ENCODE measurements around the gene TMEM179. TPM values are rescaled to one million over a fixed set of nuclear protein-coding genes. Genes with fewer than 3 reads are reported as not detected.

TMEM179 gene
- total and polyA plus RNA-seq, 2 of the 8 experiments (the other 6 are each of a cell fraction or from before 2014, with no cell fraction given), result 2.9 to 4.0 TPM

GRCh38 chr14:104559804-104560585, 44.6 kb downstream of the TMEM179 start:
- Histone ChIP-seq H3K23ac (ENCODE audit: insufficient read length) (no peak overlapping the region), H3K23me2 (ENCODE audit: low read depth, low read length) (no peaks in the 10 kb centered on the region), H2BK5ac (ENCODE audit: low read depth, low read length) (no peak overlapping the region; the same call in 1 of the 2 replicates), H2AK5ac (ENCODE audit: low read depth, low read length) (0 out of 2 replicates have a peak overlapping the region, but pooled peaks have one; percentile 40), H4K91ac (replicated peaks; ENCODE audit: insufficient read length, low read length) (no peak overlapping the region), H3K36me3 (ENCODE audit: control insufficient read depth in 2 of 4, insufficient read depth in 4 of 4, low read length in 3 of 4) (no peaks in the 10 kb centered on the region), H3K27ac (ENCODE audit: low read depth, low read length) (no peak overlapping the region), H3K4ac (replicated peaks; ENCODE audit: insufficient read length, low read depth, low read length) (no peak overlapping the region), H4K5ac (ENCODE audit: insufficient read length, low read depth, low read length) (no peak overlapping the region), H3K14ac (ENCODE audit: insufficient read length) (no peak overlapping the region), H2BK20ac (ENCODE audit: low read length) (no peak overlapping the region), H3K4me3 (ENCODE audit: extremely low read depth in 1 of 4, insufficient read depth in 2 of 4, low read depth in 3 of 4, low read length in 4 of 4) (no peak overlapping the region), H3K4me2 (ENCODE audit: insufficient read depth in 1 of 2, low read depth in 2 of 2, low read length in 2 of 2) (no peak overlapping the region), H3K18ac (ENCODE audit: extremely low read depth, low read length) (no peak overlapping the region), H4K20me1 (replicated peaks in 1 of 2; ENCODE audit: control insufficient read depth in 1 of 2, insufficient read depth in 2 of 2, low read length in 2 of 2) (peaks cover 0 to 4% of the 10 kb centered on the region in 2 experiments), H3K79me1 (ENCODE audit: low read depth, low read length) (no peaks in the 10 kb centered on the region), H4K8ac (ENCODE audit: extremely low read depth, insufficient read depth, low read length) (no peak overlapping the region; the same call in 1 of the 2 replicates), H3K56ac (replicated peaks; ENCODE audit: insufficient read length, low read depth, low read length) (no peak overlapping the region), H2AFZ (ENCODE audit: low read length) (no peak overlapping the region), H3K9me3 (ENCODE audit: insufficient read depth in 2 of 2, low read depth in 1 of 2, low read length in 1 of 2) (no peaks in the 10 kb centered on the region), H2BK15ac (ENCODE audit: low read length) (peak overlapping the region; percentile 92; the same call in 1 of the 2 replicates), H2BK120ac (replicated peaks; ENCODE audit: low read depth, low read length) (no peak overlapping the region), H2BK12ac (ENCODE audit: low read depth, low read length) (no peak overlapping the region), H3K9ac (replicated peaks in 1 of 4; ENCODE audit: extremely low read depth in 1 of 4, low read depth in 3 of 4, low read length in 3 of 4) (no peak overlapping the region), H3K79me2 (ENCODE audit: control insufficient read depth in 1 of 2, insufficient read depth in 2 of 2, low read length in 2 of 2) (no peaks in the 10 kb centered on the region), H3K4me1 (replicated peaks in 1 of 4; ENCODE audit: control insufficient read depth in 3 of 4, insufficient read depth in 4 of 4, low read length in 3 of 4) (peaks cover 0 to 6% (median under 1%) of the 10 kb centered on the region in 4 experiments; a peak in 3 of 7 replicates), H3K27me3 (replicated peaks in 1 of 4; ENCODE audit: control insufficient read depth in 3 of 4, extremely low read depth in 1 of 4, insufficient read depth in 3 of 4, low read length in 3 of 4) (no peaks in the 10 kb centered on the region; a peak in 2 of 7 replicates)
- ChIA-PET CTCF (ENCODE audit: partially characterized antibody) (interaction anchor here (0.8 to 2.3 kb wide), 6 partner anchors 9 to 482 kb away, joined by 3 to 10 read pairs (median 3); partner anchors contain the start of gene ASPG), POLR2A (ENCODE audit: partially characterized antibody) (no interaction called here)
- no peak for FAIRE-seq
- 90% methylated on average over 17 of the region's 21 CpGs; no CpG with 5 or more reads in 1 of the 2 experiments for WGBS, 2 experiments (ENCODE audit: extremely low coverage in 1 of 2, insufficient coverage in 1 of 2, insufficient read length in 1 of 2, insufficient replicate concordance in 2 of 2, low coverage in 1 of 2, low lambda C conversion rate in 2 of 2, missing lambda C conversion rate in 1 of 2)
- TF ChIP-seq SIN3A (conservative IDR thresholded peaks at IDR 0.05 in 1 of 2, IDR thresholded peaks at IDR 0.05 in 1 of 2; ENCODE audit: low read depth in 1 of 2, low read length in 2 of 2) (no peak), BCL11A (IDR thresholded peaks at IDR 0.05; ENCODE audit: low read depth in 2 of 2, low read length in 2 of 2) (no peak)
- no peak for DNase-seq (ENCODE audit: low read depth in 1 of 2, low spot score in 2 of 2)

Data from H1 (cell line).